Stomach (tissue), 4 donors: ENCODE results near the gene SEPTIN2.

Experiments
- CTCF ChIP-seq, 7 experiments: fragments of 450-650 bp in 4 of 7; fragments of 200-600 bp in 3 of 7; sonication (generic) in 3 of 7; IDR thresholded peaks; one replicate each; pipeline ENCODE4 v1.5.1; 2016 to 2019; ENCODE audit warnings: antibody characterized with exemption in 7 of 7, control low read depth in 2 of 7, mild to moderate bottlenecking in 1 of 7
- POLR2AphosphoS5 ChIP-seq, 3 donors: sonication (generic); formaldehyde crosslinking; IDR thresholded peaks; one replicate each; pipeline ENCODE4 v1.6.1; 2016; ENCODE audit warnings: antibody characterized with exemption in 3 of 3

- TF ChIP-seq POLR2AphosphoS5 (IDR thresholded peaks at IDR 0.05), result no peak
- no peak for TF ChIP-seq CTCF (IDR thresholded peaks at IDR 0.05)
These were observed 51.0 kb downstream of the SEPTIN2 start for GRCh38 chr2:241366678-241367077.
